NCI-H2196 treated with DMSO at 0.1 percent for 48 hours (cell line): ENCODE data around the gene NCBP2L.
"Not testable (repeated sequence)": the region's sequence is repeated elsewhere in the genome, so short reads cannot be mapped to it uniquely, and the experiment has no call there.

Source experiments
- DNase-seq: peaks from one replicate; lab custom pipeline; 2025; ENCODE audit not compliant: unreplicated experiment; lab: John Stamatoyannopoulos, UW

The NCBP2L gene

GRCh38 chrX:107804427-107804826 lies 26.9 kb downstream of the NCBP2L start:
- no peak for DNase-seq

DNA sequence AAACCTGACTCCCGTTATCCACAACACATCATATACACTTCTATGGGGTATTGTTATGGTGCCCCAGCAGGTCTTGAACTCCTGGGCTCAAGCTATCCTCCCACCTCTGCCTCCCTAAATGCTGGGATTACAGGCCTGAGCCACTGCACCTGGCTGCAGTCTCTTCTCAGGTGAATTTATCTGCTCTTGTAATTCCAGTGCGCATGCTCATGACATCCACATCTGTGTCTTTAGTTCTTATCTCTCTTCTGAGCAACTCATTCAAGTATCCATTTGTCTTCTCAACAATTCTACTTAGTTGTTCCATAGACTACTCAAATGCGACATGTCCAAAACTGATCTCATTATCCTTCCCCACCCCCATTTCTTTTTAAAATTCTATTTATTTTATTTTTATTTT lies 27.6 kb downstream of the NCBP2L start:
- no peak for DNase-seq

- DNase-seq, result not testable (repeated sequence)
Observed at GRCh38 chrX:107810053-107810452, 32.5 kb downstream of the NCBP2L start.

- no peak for DNase-seq
Observed at GRCh38 chrX:107818900-107819521, 41.5 kb downstream of the NCBP2L start.

- no peak for DNase-seq
Observed at GRCh38 chrX:107823042-107823441, 45.5 kb downstream of the NCBP2L start.

DNA sequence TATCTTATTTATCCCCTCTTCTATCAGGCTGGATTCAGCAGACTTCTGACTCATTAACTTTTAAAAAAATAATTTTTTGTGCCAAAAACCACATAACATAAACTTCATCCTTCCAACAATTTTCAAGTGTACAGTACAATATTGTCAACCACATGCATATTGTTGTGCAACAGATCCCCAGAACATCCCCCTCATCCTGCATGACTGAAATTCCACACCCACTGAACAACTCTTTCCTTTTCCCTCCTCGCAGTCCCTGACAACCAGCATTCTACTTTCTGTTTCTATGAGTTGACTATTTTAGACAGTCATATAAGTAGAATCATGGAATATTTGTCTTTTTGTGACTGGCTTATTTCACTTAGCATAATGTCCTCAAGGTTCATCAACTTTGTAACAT lies 45.9 kb downstream of the NCBP2L start:
- no peak for DNase-seq

DNA sequence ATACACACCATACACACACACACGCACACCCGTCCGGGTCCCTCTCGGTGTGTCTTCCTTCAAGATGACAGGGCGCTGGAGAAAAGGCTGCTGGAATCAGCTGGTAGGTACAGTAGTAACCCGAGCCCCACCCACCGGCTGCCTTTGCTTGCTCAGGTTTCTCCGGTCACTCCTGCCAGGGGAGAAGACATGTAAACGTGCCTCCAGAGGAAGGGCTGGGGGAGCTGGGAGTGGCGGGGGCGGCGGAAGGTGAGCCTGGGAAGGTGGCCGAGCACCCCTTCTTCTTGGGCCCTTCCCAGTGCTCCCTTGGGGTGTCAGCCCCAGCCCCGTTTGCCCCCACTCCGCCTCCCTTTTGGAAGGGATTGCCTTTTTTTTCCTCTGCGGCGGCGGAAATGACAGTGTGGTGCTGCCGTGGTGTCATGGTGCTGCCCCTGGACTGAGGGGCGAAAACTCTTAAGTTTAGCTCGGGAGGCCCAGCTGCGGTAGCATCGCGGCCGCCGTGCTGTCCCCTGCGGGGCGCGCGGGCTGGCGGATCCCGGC lies 48.2 kb downstream of the NCBP2L start, which contains the start of gene MID2:
TSS of gene MID2 (plus strand) at position 169 of the 540 bp plus-strand sequence. CDS start 561 bp downstream, outside the sequence.
- DNase-seq, result peak; percentile 13

- peak; percentile 5 for DNase-seq
Observed at GRCh38 chrX:107826238-107827029, 48.9 kb downstream of the NCBP2L start.

DNA sequence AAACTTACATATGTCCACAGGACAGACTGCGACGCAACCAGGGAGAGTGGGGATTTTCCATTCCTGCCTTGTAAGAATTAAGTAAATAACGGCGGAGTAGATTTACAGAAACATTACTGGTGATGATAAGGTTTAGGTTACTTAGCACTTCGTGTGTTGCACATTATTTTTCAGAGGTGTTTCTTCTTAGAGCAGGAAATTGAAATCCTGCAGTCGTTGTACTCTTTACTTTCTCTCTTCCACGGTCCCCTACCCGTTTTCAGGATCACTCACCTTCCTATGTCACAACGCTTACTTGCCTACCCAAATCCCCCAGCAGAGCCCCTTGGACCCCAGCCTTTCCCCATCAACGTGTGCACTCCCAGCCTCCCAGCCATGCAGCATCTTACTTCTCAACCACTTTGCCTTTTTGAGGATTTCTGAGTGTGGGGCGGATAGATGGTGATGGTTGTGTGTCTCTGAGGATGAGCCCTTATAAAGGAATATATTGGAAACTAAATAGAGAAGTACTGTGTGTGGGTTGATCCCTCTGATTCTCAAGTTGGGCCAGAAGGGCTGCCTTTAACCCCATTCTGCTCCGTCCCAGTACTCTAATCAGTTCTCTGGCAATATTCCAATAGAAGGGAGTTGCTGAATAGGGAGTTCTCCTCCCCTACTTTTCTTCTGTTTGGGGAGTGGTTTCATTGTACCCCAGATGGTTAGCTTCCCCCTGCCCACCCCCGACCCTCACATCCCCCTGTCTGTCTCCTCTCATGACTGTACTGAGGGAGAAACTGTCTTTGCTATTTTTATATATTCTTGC lies 49.7 kb downstream of the NCBP2L start:
- no peak for DNase-seq

GRCh38 chrX:107827852-107828251 lies 50.3 kb downstream of the NCBP2L start:
- no peak for DNase-seq

DNA sequence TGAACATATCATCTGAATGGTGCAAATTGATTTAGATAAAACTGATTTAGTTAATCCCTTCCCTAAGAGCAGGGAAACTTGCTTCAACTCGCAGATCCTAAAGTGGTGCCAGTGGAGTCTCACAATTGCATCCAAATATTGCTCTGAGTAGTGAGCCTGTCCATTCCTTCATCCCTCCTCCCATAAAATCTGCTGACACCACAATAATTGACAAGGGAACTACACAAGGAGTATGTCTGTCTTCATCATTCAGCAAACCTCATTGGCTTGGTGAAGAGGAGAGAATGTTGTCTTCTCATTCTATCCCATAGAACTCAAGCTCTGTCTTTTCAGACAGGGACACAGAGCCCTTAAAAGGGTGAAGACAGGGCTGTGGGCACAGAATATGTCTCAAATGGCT lies 52.3 kb downstream of the NCBP2L start:
- no peak for DNase-seq

- DNase-seq, result no peak
Observed at GRCh38 chrX:107831071-107831730, 53.7 kb downstream of the NCBP2L start.

- no peak for DNase-seq
Observed at GRCh38 chrX:107834275-107835201, 57.0 kb downstream of the NCBP2L start.

GRCh38 chrX:107836958-107837357 lies 59.4 kb downstream of the NCBP2L start:
- DNase-seq, result no peak

GRCh38 chrX:107840971-107841370 lies 63.4 kb downstream of the NCBP2L start:
- no peak for DNase-seq

DNA sequence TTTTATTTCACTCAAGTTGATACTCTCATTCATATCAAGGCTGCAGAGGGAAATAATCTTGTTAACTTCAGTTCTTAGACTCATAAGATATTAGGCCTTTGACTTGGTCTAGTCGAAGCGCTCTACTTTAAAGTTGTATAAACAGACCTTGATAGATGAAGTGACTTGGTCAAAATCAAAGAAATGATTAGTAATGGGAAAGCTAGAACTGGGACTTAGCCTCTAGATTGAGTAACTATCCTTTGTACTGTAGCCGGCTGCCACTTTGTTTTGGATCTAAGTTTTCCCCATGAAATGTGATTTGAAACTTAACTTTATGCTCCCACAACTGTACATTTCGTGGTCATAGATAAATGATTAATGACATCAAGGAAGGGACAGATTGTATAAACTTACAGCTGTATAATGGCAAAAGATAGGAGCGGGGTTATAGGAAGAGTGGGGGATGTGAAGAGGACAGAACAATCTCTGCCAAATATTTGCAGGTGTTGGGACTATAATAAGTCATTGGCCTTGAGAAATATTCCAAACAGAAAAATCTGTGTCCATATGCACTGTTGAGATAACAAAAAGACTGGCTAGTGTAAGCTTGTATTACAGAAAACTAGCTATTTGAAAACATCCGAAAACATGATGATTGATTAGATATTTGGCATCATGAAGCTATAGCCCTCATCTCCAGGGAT lies 65.3 kb downstream of the NCBP2L start:
- DNase-seq, result no peak
